ENCODE data around the gene SMG7.

- TF ChIP-seq CTCF (IDR thresholded peaks at IDR 0.05) (no peak), CEBPB (IDR thresholded peaks at IDR 0.05) (no peak), SREBF2 (IDR thresholded peaks at IDR 0.05) (no peak), FOSL2 (IDR thresholded peaks at IDR 0.05) (no peak), FOSL2 (CRISPR knock-in tag; IDR thresholded peaks at IDR 0.05) (no peak), EHMT2 (IDR thresholded peaks at IDR 0.05; ENCODE audit: low read depth) (no peak), HOXA7 (CRISPR knock-in tag; IDR thresholded peaks at IDR 0.05) (no peak), POLR2A (IDR thresholded peaks at IDR 0.05; ENCODE audit: low read length) (no peak), RAD21 (conservative IDR thresholded peaks at IDR 0.05 in 1 of 2, IDR thresholded peaks at IDR 0.05 in 1 of 2) (no peak), RNF2 (IDR thresholded peaks at IDR 0.05; ENCODE audit: borderline replicate concordance, low read depth) (no peak), REST (IDR thresholded peaks at IDR 0.05) (no peak), E2F6 (IDR thresholded peaks at IDR 0.05; ENCODE audit: borderline replicate concordance, low read depth) (no peak), EP300 (IDR thresholded peaks at IDR 0.05) (no peak)
Measured at GRCh38 chr1:183517401-183517800, 45.1 kb downstream of the SMG7 start.
